ENCODE results near the gene ROMO1. TPM values are rescaled to one million over a fixed set of nuclear protein-coding genes. Genes with fewer than 3 reads are reported as not detected.

The ROMO1 gene
- total and polyA plus RNA-seq, 2 of the 8 experiments (the other 6 are each of a cell fraction or from before 2014, with no cell fraction given) = 164 to 702 TPM

GRCh38 chr20:35669681-35670080 is 29.5 kb upstream of the ROMO1 start:
- no peak overlapping the region for H3K56ac ChIP-seq (replicated peaks; ENCODE audit: insufficient read length, low read depth, low read length)
- POLR2A ChIA-PET (ENCODE audit: partially characterized antibody) = interaction anchor here (1.1 to 3.2 kb wide), 4 partner anchors 15 to 73 kb away, joined by 3 to 12 read pairs (median 4); partner anchors contain the start of gene RBM39
- H3K79me2 ChIP-seq (ENCODE audit: control insufficient read depth in 1 of 2, insufficient read depth in 2 of 2, low read length in 2 of 2) = peaks cover 0 to 1% of the 10 kb centered on the region in 2 experiments; a peak in 1 of 4 replicates
- CTCF ChIA-PET (ENCODE audit: partially characterized antibody) = interaction anchor here (0.6 kb wide), 1 partner anchor 17 kb away, joined by 3 read pairs; no protein-coding TSS in a partner anchor
- no peak overlapping the region for H2AFZ ChIP-seq (ENCODE audit: low read length)
- H2BK5ac ChIP-seq (ENCODE audit: low read depth, low read length) = no peak overlapping the region
- H4K5ac ChIP-seq (ENCODE audit: insufficient read length, low read depth, low read length) = no peak overlapping the region
- H3K9ac ChIP-seq (replicated peaks in 1 of 4; ENCODE audit: extremely low read depth in 1 of 4, low read depth in 3 of 4, low read length in 3 of 4) = no peak overlapping the region
- no peak overlapping the region for H2BK20ac ChIP-seq (ENCODE audit: low read length)
- H2BK15ac ChIP-seq (ENCODE audit: low read length) = no peak overlapping the region
- H3K14ac ChIP-seq (ENCODE audit: insufficient read length) = no peak overlapping the region
- no peaks in the 10 kb centered on the region; a peak in 1 of 7 replicates for H3K4me1 ChIP-seq (replicated peaks in 1 of 4; ENCODE audit: control insufficient read depth in 3 of 4, insufficient read depth in 4 of 4, low read length in 3 of 4)
- DNase-seq (ENCODE audit: low read depth in 1 of 2, low spot score in 2 of 2) (no peak), FAIRE-seq (no peak)
- H3K4me3 ChIP-seq (ENCODE audit: extremely low read depth in 1 of 4, insufficient read depth in 2 of 4, low read depth in 3 of 4, low read length in 4 of 4) = no peak overlapping the region
- WGBS, 2 experiments (ENCODE audit: extremely low coverage in 1 of 2, insufficient coverage in 1 of 2, insufficient read length in 1 of 2, insufficient replicate concordance in 2 of 2, low coverage in 1 of 2, low lambda C conversion rate in 2 of 2, missing lambda C conversion rate in 1 of 2) = 56% methylated on average over 1 of the region's 1 CpG; no CpG with 5 or more reads in 1 of the 2 experiments
- no peak overlapping the region for H3K4me2 ChIP-seq (ENCODE audit: insufficient read depth in 1 of 2, low read depth in 2 of 2, low read length in 2 of 2)
- no peak overlapping the region for H3K23ac ChIP-seq (ENCODE audit: insufficient read length)
- H3K18ac ChIP-seq (ENCODE audit: extremely low read depth, low read length) = no peak overlapping the region
- H3K4ac ChIP-seq (replicated peaks; ENCODE audit: insufficient read length, low read depth, low read length) = no peak overlapping the region
- H2BK120ac ChIP-seq (replicated peaks; ENCODE audit: low read depth, low read length) = no peak overlapping the region
- no peak overlapping the region for H2AK5ac ChIP-seq (ENCODE audit: low read depth, low read length)
- H3K36me3 ChIP-seq (ENCODE audit: control insufficient read depth in 2 of 4, insufficient read depth in 4 of 4, low read length in 3 of 4) = peaks cover 0 to 17% (median 10%) of the 10 kb centered on the region in 4 experiments; a peak in 6 of 8 replicates
- H3K9me3 ChIP-seq (ENCODE audit: insufficient read depth in 2 of 2, low read depth in 1 of 2, low read length in 1 of 2) = no peaks in the 10 kb centered on the region
- no peaks in the 10 kb centered on the region for H3K79me1 ChIP-seq (ENCODE audit: low read depth, low read length)
- H4K8ac ChIP-seq (ENCODE audit: extremely low read depth, insufficient read depth, low read length) = no peak overlapping the region
- no peak overlapping the region for H3K27ac ChIP-seq (ENCODE audit: low read depth, low read length)
- peaks cover 2% of the 10 kb centered on the region; the same call in 1 of the 2 replicates for H3K23me2 ChIP-seq (ENCODE audit: low read depth, low read length)
- no peak overlapping the region for H2BK12ac ChIP-seq (ENCODE audit: low read depth, low read length)
- no peaks in the 10 kb centered on the region for H4K20me1 ChIP-seq (replicated peaks in 1 of 2; ENCODE audit: control insufficient read depth in 1 of 2, insufficient read depth in 2 of 2, low read length in 2 of 2)
- no peak overlapping the region for H4K91ac ChIP-seq (replicated peaks; ENCODE audit: insufficient read length, low read length)
- no peaks in the 10 kb centered on the region for H3K27me3 ChIP-seq (replicated peaks in 1 of 4; ENCODE audit: control insufficient read depth in 3 of 4, extremely low read depth in 1 of 4, insufficient read depth in 3 of 4, low read length in 3 of 4)
- TF ChIP-seq SAP30 (IDR thresholded peaks at IDR 0.05; ENCODE audit: insufficient read depth, insufficient replicate concordance, low read length) = no peak
- TF ChIP-seq KDM1A (IDR thresholded peaks at IDR 0.05; ENCODE audit: borderline replicate concordance, low read length) = no peak
- TF ChIP-seq CBX5 (IDR thresholded peaks at IDR 0.05; ENCODE audit: low read depth, low read length) = no peak
- TF ChIP-seq EZH2 (IDR thresholded peaks at IDR 0.05; ENCODE audit: low read depth, low read length, severe bottlenecking) = no peak
- no peak for TF ChIP-seq CTBP2 (IDR thresholded peaks at IDR 0.05; ENCODE audit: borderline replicate concordance, insufficient read depth, insufficient read length, low read length)
- TF ChIP-seq CBX8 (IDR thresholded peaks at IDR 0.05; ENCODE audit: borderline replicate concordance, low read depth, low read length) = no peak
- TF ChIP-seq CEBPB (IDR thresholded peaks at IDR 0.05; ENCODE audit: low read depth, low read length) = no peak
- no peak for TF ChIP-seq HDAC6 (IDR thresholded peaks at IDR 0.05; ENCODE audit: low read depth, low read length)
- TF ChIP-seq TEAD4 (IDR thresholded peaks at IDR 0.05; ENCODE audit: low read depth, low read length) = no peak
- TF ChIP-seq HDAC2 (IDR thresholded peaks at IDR 0.05; ENCODE audit: borderline replicate concordance in 1 of 2, low read depth in 2 of 2, low read length in 2 of 2) = no peak
- no peak for TF ChIP-seq MAFK (IDR thresholded peaks at IDR 0.05; ENCODE audit: low read depth, low read length)
- no peak for TF ChIP-seq RAD21 (IDR thresholded peaks at IDR 0.05 in 1 of 2, conservative IDR thresholded peaks at IDR 0.05 in 1 of 2; ENCODE audit: low read depth in 2 of 2, low read length in 2 of 2)
- TF ChIP-seq GABPA (IDR thresholded peaks at IDR 0.05; ENCODE audit: borderline replicate concordance, insufficient read depth, low read length) = no peak
